PC-3 (cell line): ENCODE data around the gene ALDH2. TPM values are rescaled to one million over a fixed set of nuclear protein-coding genes. Genes with fewer than 3 reads are reported as not detected.
A peak's percentile ranks its signal among the peaks of the same experiment; 100 is the strongest.

Experiments
- ATAC-seq: fragments of 200-7000 bp; cut with Tn5 transposase; 2 replicates; pipeline ENCODE4 v1.9.1; 2020; ENCODE audit warnings: mild to moderate bottlenecking, moderate library complexity
- BruUV-seq: library from RNA; stranded (reverse); fragments of 400-500 nt; replicated peaks from 2 replicates; lab custom pipeline; 2021; lab: Mats Ljungman, UMichigan
- CTCF ChIA-PET: fragments of 300-600 bp; sonication (Branson Sonifier 250); formaldehyde crosslinking; loops from one replicate; lab custom pipeline; 2022; ENCODE audit warnings: antibody characterized with exemption; lab: Charles Lee
- POLR2A ChIA-PET: fragments of 300-600 bp; sonication (Branson Sonifier 250); formaldehyde crosslinking; loops from one replicate; lab custom pipeline; 2022; ENCODE audit warnings: antibody characterized with exemption; ENCODE audit not compliant: unreplicated experiment; lab: Charles Lee
- DNase-seq: peaks from one replicate; pipeline ENCODE4 v3.0.0-alpha.2; 2015
- H2AFZ ChIP-seq: fragments of 300-600 bp; sonication (generic); 2 replicates; pipeline ENCODE4 v1.6.0; 2016; ENCODE audit warnings: antibody characterized with exemption, low read length
- H3F3A ChIP-seq: fragments of 300-600 bp; sonication (generic); one replicate; pipeline ENCODE4 v1.6.0; 2017; ENCODE audit warnings: antibody characterized with exemption, low read length, control low read depth, mild to moderate bottlenecking; ENCODE audit not compliant: unreplicated experiment
- H3K27ac ChIP-seq: fragments of 300-600 bp; sonication (generic); 2 replicates; pipeline ENCODE4 v1.5.1; 2016; ENCODE audit warnings: mild to moderate bottlenecking, low read length
- H3K27me3 ChIP-seq: fragments of 300-600 bp; sonication (generic); 2 replicates; pipeline ENCODE4 v1.6.1; 2016; ENCODE audit warnings: low read length, mixed read lengths
- H3K36me3 ChIP-seq: fragments of 300-600 bp; sonication (generic); 2 replicates; pipeline ENCODE4 v1.6.1; 2016; ENCODE audit warnings: low read depth, mixed run types, low read length, mixed read lengths
- H3K4me1 ChIP-seq: fragments of 300-600 bp; sonication (generic); 2 replicates; pipeline ENCODE4 v1.5.1; 2016; ENCODE audit warnings: low read length; ENCODE audit not compliant: insufficient read depth
- H3K4me2 ChIP-seq: fragments of 300-600 bp; sonication (generic); 2 replicates; pipeline ENCODE4 v1.6.0; 2016; ENCODE audit warnings: low read length
- H3K4me3 ChIP-seq: fragments of 300-600 bp; sonication (generic); 2 replicates; pipeline ENCODE4 v1.5.1; 2016; ENCODE audit warnings: mild to moderate bottlenecking, low read length, mixed read lengths
- H3K79me2 ChIP-seq: fragments of 300-600 bp; sonication (generic); 2 replicates; pipeline ENCODE4 v1.6.1; 2017; ENCODE audit warnings: low read length, mixed read lengths
- H3K9ac ChIP-seq: fragments of 300-600 bp; sonication (generic); 2 replicates; pipeline ENCODE4 v1.6.0; 2016; ENCODE audit warnings: mild to moderate bottlenecking, low read length
- H3K9me2 ChIP-seq: fragments of 300-600 bp; sonication (generic); replicated peaks from 2 replicates; pipeline ENCODE4 v1.6.1; 2016; ENCODE audit warnings: mixed run types, low read length, mixed read lengths
- H3K9me3 ChIP-seq: fragments of 300-600 bp; sonication (generic); 2 replicates; pipeline ENCODE4 v1.6.1; 2016; ENCODE audit warnings: low read length, mixed read lengths
- H4K20me1 ChIP-seq: fragments of 300-600 bp; sonication (generic); 2 replicates; pipeline ENCODE4 v1.6.1; 2016; ENCODE audit warnings: low read length, mixed read lengths
- CTCF ChIP-seq: fragments of 300-600 bp; sonication (generic); conservative IDR thresholded peaks from 2 replicates; pipeline ENCODE4 v1.5.1; 2017; ENCODE audit warnings: antibody characterized with exemption, low read depth, mild to moderate bottlenecking, low read length
- EZH2 ChIP-seq: fragments of 300-600 bp; sonication (generic); IDR thresholded peaks from one replicate; pipeline ENCODE4 v1.6.1; 2017; ENCODE audit warnings: antibody characterized with exemption, mild to moderate bottlenecking, low read length; ENCODE audit not compliant: unreplicated experiment
- EZH2phosphoT487 ChIP-seq: fragments of 300-600 bp; sonication (generic); IDR thresholded peaks from 2 replicates; pipeline ENCODE4 v1.6.1; 2018; ENCODE audit warnings: mild to moderate bottlenecking, antibody characterized with exemption, low read length, borderline replicate concordance
- intact Hi-C: fragments of 100-400 bp; cut with micrococcal nuclease; formaldehyde crosslinking; loops from 2 replicates; pipeline ENCODE4 v1.9.0; 2023
- total RNA-seq: library from RNA; depleted of rRNA; stranded (reverse); fragments of >200 nt; gene quantifications from 2 replicates; pipeline ENCODE4 v1.2.3, GENCODE V29; 2014

The ALDH2 gene
- total RNA-seq, 1 experiment from 2014 or later, result 2.0 TPM

GRCh38 chr12:111777345-111778045 lies 10.8 kb downstream of the ALDH2 start:
- Histone ChIP-seq H2AFZ (no peak overlapping the region), H3K9me3 (no peaks in the 10 kb centered on the region), H3K79me2 (no peaks in the 10 kb centered on the region), H3K9ac (no peak overlapping the region), H3K36me3 (no peaks in the 10 kb centered on the region), H3K27ac (no peak overlapping the region), H3K27me3 (no peaks in the 10 kb centered on the region), H3K9me2 (no peaks in the 10 kb centered on the region), H3K4me3 (no peak overlapping the region), H3F3A (no peaks in the 10 kb centered on the region), H3K4me2 (no peak overlapping the region), H3K4me1 (peaks cover 12% of the 10 kb centered on the region), H4K20me1 (no peaks in the 10 kb centered on the region)
- TF ChIP-seq EZH2, result no peak
- no peak for TF ChIP-seq EZH2phosphoT487
- TF ChIP-seq CTCF, result no peak
- BruUV-seq, result no TSS peak
- intact Hi-C loops, result no loop called here
- POLR2A ChIA-PET, result no interaction called here
- CTCF ChIA-PET, result no interaction called here
- DNase-seq, result no peak
- ATAC-seq, result peak; percentile 7; the same call in 1 of the 2 replicates

GRCh38 chr12:111780166-111780565 lies 13.4 kb downstream of the ALDH2 start:
- TF ChIP-seq EZH2, result no peak
- TF ChIP-seq CTCF, result no peak
- no peak for TF ChIP-seq EZH2phosphoT487
- Histone ChIP-seq H3K36me3 (no peaks in the 10 kb centered on the region), H2AFZ (no peak overlapping the region), H3F3A (no peaks in the 10 kb centered on the region), H4K20me1 (no peaks in the 10 kb centered on the region), H3K9me2 (no peaks in the 10 kb centered on the region), H3K4me2 (no peak overlapping the region; the same call in 1 of the 2 replicates), H3K9ac (no peak overlapping the region), H3K27ac (no peak overlapping the region), H3K79me2 (no peaks in the 10 kb centered on the region), H3K9me3 (no peaks in the 10 kb centered on the region), H3K4me1 (peaks cover 12% of the 10 kb centered on the region), H3K4me3 (no peak overlapping the region), H3K27me3 (no peaks in the 10 kb centered on the region)
- CTCF ChIA-PET, result no interaction called here
- intact Hi-C loops, result no loop called here
- no TSS peak for BruUV-seq
- DNase-seq, result no peak
- ATAC-seq, result no peak
- POLR2A ChIA-PET, result no interaction called here

- no peak overlapping the region for H3K27ac ChIP-seq
- H3K79me2 ChIP-seq, result no peaks in the 10 kb centered on the region
- peak; percentile 76 for ATAC-seq
- TF ChIP-seq EZH2phosphoT487 (no peak), CTCF (no peak), EZH2 (no peak)
- no peaks in the 10 kb centered on the region for H3K9me3 ChIP-seq
- peak; percentile 68 for DNase-seq
- H4K20me1 ChIP-seq, result no peaks in the 10 kb centered on the region
- H3K36me3 ChIP-seq, result no peaks in the 10 kb centered on the region
- intact Hi-C loops, result no loop called here
- no peaks in the 10 kb centered on the region for H3F3A ChIP-seq
- no peaks in the 10 kb centered on the region for H3K9me2 ChIP-seq
- H3K9ac ChIP-seq, result no peak overlapping the region
- no peak overlapping the region for H2AFZ ChIP-seq
- peaks cover 10% of the 10 kb centered on the region for H3K4me1 ChIP-seq
- H3K4me3 ChIP-seq, result no peak overlapping the region
- ChIA-PET POLR2A (no interaction called here), CTCF (no interaction called here)
- H3K27me3 ChIP-seq, result no peaks in the 10 kb centered on the region
- no peak overlapping the region; the same call in 1 of the 2 replicates for H3K4me2 ChIP-seq
- no TSS peak for BruUV-seq
Measured at GRCh38 chr12:111780615-111781014, 13.9 kb downstream of the ALDH2 start.
